CD4-positive, alpha-beta T cell treated with Interleukin-6 for 4 hours (primary cell): ENCODE measurements around the gene VTCN1.
A peak's percentile ranks its signal among the peaks of the same experiment; 100 is the strongest.

Source experiments
- DNase-seq: peaks from one replicate; pipeline ENCODE4 v3.0.0-alpha.2; 2020; ENCODE audit warnings: mixed read lengths

VTCN1 gene

DNA sequence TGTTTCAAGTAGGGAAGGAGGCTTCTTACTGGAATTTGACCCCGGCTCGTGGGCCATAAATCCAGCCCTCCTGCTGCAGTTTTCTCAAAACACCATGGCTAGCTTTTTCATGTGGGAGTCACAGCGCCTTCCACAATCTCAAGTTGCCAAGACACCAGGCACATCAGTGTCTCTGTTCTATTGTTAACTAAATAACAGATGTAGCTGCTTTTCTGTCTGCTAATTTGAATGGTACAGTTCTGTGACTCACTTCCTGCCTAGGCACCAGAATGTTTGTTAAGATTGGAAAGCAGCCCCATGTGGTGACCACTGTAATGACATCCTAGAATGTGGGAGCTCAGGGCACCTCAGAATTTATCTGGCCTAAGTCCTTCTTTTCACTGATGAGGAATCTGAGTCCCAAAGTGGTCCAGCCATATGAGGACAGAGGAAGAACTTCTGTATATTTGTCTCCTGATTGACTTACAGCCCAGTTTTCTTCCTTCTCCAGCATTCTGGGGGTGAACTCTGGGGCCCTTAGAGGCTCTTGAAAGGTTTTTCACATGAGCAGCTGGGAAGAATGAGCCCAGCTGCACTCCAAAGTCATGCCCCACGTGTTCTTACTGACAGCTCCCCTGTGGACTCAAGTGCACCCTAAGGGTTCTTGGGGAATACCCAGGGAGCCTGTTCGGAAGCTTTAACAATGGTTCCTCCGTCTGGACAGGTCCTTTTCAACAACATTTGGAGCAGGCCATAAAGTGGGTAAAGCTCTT, 116.7 kb downstream of the VTCN1 start:
- peak; percentile 41 for DNase-seq
